SIG-M5 (cell line): Measurements from ENCODE around the gene PKD2L2.
"Not testable (repeated sequence)": the region's sequence is repeated elsewhere in the genome, so short reads cannot be mapped to it uniquely, and the experiment has no call there.

Source experiments
- DNase-seq: peaks from one replicate; lab custom pipeline; 2025; lab: John Stamatoyannopoulos, UW

PKD2L2 gene

DNA sequence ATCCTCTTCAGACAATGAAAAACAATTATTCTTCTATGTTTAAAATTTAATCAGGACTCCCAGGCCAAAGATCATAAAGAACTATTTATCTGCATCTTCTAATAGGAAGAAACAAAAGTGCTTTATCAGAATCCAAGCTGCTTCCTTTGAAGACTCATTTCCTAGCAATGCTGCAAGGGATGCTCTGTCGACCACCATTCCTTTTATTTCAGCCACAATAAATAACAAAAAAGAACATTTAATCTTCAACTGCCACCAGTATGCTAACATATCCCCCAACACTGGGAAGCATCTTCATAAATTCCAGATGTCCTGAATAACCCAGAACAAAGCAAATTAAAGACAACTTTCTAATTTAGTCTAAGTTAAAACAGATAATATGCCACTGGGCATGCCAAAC, 68.7 kb downstream of the PKD2L2 start:
- no peak for DNase-seq

DNA sequence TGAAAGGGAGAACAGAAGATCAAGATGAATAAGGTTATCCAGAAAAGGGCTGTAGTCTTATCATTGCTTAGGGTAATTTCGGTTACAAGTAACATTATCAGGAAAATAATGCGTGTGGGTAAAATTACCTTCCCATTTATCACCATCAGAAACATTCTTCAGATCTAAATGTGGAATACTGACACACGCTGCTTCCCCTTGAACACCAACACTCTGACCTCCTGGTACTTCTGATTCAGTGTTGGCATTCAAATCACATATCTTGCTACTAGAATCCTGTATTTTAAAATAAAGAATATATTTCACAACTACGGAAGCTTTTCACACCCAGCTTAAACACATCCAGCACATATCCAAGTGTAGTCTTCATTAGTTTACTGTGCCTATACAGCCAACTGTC, 70.2 kb downstream of the PKD2L2 start:
- DNase-seq: no peak

DNA sequence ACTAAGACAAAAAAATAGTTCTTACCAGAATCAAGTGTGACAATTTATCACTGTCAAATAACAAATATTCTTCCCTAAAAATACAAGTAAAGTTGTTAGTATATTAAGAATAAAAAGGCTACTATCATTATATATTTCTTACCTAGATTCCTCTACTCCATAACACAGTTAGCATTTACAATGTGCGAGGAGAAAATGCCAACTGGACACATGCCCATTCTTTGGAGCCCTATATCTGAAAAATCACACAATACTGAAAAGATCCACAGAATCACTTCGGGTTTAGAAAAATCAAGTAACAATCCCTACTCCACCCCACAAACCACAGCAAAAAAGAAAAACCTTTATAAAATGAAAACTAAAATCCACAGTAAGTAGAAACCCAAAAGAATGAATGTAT, 70.9 kb downstream of the PKD2L2 start:
- DNase-seq: no peak

DNA sequence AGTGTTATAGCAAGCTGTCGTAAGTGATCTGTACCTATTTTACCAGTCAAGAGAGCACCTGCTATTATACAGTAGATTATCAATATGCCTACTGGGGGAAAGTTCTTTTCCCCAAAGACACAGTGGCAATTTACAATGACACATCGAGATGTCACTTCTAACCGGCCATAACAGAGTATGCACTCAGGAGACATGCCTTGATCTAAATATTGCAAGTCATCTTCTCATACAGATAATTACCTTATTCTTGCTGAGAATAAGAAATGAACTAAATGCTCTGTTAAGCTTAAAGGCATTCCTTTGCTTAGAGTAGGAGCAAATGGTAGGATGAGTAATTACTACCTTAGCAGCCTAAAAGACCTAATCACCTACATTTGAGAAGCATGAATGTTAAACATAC, 71.6 kb downstream of the PKD2L2 start:
- DNase-seq: no peak

DNA sequence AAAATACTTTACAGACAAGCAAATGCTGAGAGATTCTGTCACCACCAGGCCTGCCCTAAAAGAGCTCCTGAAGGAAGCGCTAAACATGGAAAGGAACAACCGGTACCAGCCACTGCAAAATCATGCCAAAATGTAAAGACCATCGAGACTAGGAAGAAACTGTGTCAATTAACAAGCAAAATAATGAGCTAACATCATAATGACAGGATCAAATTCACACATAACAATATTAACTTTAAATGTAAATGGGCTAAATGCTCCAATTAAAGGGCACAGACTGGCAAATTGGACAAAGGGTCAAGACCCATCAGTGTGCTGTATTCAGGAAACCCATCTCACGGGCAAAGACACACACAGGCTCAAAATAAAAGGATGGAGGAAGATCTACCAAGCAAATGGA, 81.1 kb downstream of the PKD2L2 start:
- DNase-seq: not testable (repeated sequence)

DNA sequence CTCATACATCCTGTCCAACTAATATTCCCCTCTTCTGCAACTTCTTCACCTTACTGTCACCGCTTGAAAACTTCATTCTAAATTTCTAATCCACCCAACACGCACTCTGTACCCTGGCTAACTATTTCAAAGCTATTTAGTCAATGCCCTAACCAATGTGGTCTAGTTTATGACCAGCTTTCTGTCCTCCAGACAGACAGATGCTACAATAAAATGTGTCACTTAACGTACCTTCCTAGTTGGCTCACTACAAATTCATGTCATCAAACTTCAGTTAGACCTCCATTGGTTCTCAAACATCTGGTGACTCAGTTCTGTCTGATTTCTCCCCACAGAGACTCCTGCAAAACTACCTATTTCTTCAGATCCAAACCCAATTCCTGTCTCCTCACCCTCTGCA, 86.0 kb downstream of the PKD2L2 start:
- DNase-seq: no peak

DNA sequence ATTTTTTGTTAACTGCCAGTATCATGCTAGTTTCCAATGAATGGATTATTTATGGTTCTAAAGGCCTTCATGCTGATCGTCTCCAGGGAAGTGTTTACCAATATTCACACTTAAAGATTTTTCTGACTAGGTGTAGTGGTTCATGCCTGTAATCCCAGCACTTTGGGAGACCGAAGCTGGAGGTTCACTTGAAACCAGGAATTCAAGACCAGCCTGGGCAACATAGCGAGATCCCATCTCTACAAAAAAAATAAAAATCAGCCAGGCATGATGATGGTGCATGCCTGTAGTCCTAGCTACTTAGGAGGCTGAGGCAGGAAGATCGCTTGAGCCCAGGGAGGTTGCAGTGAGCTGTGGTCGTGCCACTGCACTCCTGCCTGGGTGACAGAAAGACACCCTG, 100.2 kb downstream of the PKD2L2 start:
- DNase-seq: no peak
